Colonic mucosa (tissue), 4 donors: ENCODE measurements around the gene ADPRH. TPM values are rescaled to one million over a fixed set of nuclear protein-coding genes. Genes with fewer than 3 reads are reported as not detected.

ENCODE experiments used
- DNase-seq: peaks from one replicate; pipeline ENCODE4 v3.0.0-alpha.2; 2020
- H3K27ac ChIP-seq: fragments of 200-600 bp; one replicate; pipeline ENCODE4 v1.8.0; 2021
- H3K27me3 ChIP-seq: fragments of 200-600 bp; one replicate; pipeline ENCODE4 v1.8.0; 2021
- H3K36me3 ChIP-seq: fragments of 200-600 bp; one replicate; pipeline ENCODE4 v1.8.0; 2021
- H3K4me1 ChIP-seq: fragments of 200-600 bp; one replicate; pipeline ENCODE4 v1.8.0; 2021; ENCODE audit warnings: mild to moderate bottlenecking
- H3K4me3 ChIP-seq: fragments of 200-600 bp; one replicate; pipeline ENCODE4 v1.8.0; 2021
- H3K9ac ChIP-seq, 2 donors: one replicate each; pipeline ENCODE4 v1.7.0; 2013; ENCODE audit warnings: control low read depth in 2 of 2, low read depth in 2 of 2, low read length in 2 of 2
- H3K9me3 ChIP-seq: fragments of 200-600 bp; one replicate; pipeline ENCODE4 v1.8.0; 2021
- CTCF ChIP-seq: fragments of 200-600 bp; IDR thresholded peaks from one replicate; pipeline ENCODE4 v1.8.0; 2022; ENCODE audit warnings: antibody characterized with exemption, mild to moderate bottlenecking
- intact Hi-C: fragments of 100-400 bp; cut with DNase I; formaldehyde crosslinking; loops from one replicate; pipeline ENCODE4 v1.14.1; 2022
- total RNA-seq, 2 donors: library from RNA; stranded (reverse); fragmentation: NEBNext Ultra II Directional in 1 of 2; extraction: Animal tissue kit (Norgen Biotek cat#: 25700) in 1 of 2; gene quantifications; one replicate each; pipeline ENCODE4 v1.2.1, GENCODE V29; 2021
- donor health status: healthy.
- donor health status: DM: no; HTN: no; CAD: no.
- donor health status: DM: no; HTN: no; CAD: no.

ADPRH gene
- total RNA-seq, 2 donors from 2014 or later: 2.0 to 3.3 TPM

GRCh38 chr3:119597548-119598288 lies 18.4 kb downstream of the ADPRH start, which contains the start of gene PLA1A:
Gene PLA1A (plus strand): TSS chr3:119597885. CDS start chr3:119597914, 29 bp downstream.
- no peaks in the 10 kb centered on the region for H3K9me3 ChIP-seq
- no peaks in the 10 kb centered on the region for H3K4me1 ChIP-seq
- no peak for DNase-seq
- H3K9ac ChIP-seq: no peak within 1 kb of the TSS
- intact Hi-C loops: no loop called here
- no peaks in the 10 kb centered on the region for H3K27me3 ChIP-seq
- H3K27ac ChIP-seq: no peak within 1 kb of the TSS
- TF ChIP-seq CTCF: no peak
- H3K36me3 ChIP-seq: no peaks in the 10 kb centered on the region
- no peak within 1 kb of the TSS for H3K4me3 ChIP-seq

DNA sequence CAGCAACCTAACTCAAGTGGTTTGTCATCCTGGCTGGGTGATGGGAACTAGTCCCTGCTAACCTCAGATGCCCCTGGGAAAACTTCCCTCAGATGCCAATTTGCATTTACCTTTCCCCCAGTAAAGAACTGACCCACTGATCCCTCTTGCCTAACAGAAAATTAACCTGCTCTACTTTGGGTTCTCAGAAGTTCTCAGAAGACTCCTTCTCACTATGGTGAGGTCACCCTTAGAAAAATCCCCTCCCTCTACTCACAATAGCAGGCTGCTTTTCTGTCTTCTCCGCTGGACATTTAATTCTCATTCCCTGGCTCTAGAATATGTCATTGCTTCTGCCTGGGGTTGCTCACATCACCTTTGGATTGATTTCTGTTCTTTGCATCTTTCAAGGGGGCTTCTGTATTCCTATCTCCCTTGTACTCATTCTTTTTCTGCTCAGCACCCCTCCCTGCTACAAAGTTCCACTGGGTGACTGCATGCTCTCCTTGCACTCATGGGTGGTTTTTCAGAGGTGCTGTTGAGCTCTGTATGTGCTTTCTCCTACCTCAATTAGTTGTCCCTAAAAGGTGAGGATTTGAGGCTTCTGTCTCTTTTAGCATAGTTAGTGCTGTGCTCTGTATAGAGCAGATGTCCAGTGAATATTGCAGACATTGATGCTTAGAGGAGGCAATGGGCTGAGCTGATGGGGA lies 19.3 kb downstream of the ADPRH start:
- H3K4me3 ChIP-seq: no peak overlapping the region
- no peaks in the 10 kb centered on the region for H3K9me3 ChIP-seq
- no peak for DNase-seq
- no peak overlapping the region for H3K27ac ChIP-seq
- no peaks in the 10 kb centered on the region for H3K36me3 ChIP-seq
- no peak overlapping the region for H3K9ac ChIP-seq
- intact Hi-C loops: no loop called here
- no peak for TF ChIP-seq CTCF
- no peaks in the 10 kb centered on the region for H3K4me1 ChIP-seq
- H3K27me3 ChIP-seq: no peaks in the 10 kb centered on the region

DNA sequence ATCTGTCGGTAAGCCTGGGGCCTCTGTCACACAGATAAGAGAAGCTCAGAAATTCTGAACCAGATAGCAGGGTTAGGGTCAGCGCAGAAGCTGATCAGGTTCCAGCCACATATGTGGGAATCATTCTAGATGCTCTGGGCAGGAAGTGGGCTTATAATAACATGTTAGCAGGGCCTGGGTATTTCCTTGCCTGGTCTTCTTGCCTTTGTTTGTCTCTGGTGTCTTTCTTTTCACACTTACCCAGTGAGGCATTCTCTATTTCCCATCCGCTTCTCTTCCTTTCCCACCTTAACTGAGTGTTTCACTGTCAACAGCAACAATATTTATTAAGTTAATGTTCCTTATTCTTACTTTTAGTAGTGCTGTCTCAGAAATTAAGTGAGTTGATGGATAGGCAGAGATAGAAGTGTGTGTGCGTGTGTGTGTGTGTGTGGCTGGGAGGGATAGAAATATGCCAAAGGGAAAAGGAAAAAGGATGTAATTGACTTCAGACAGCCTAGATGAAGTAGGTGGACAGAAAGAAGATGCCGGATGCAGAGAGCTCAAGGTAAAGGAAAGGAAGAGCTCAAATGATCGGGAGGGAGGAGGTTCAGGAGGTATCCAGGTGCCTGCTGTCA lies 20.4 kb downstream of the ADPRH start:
- H3K9ac ChIP-seq: no peak overlapping the region
- intact Hi-C loops: no loop called here
- no peak for DNase-seq

DNA sequence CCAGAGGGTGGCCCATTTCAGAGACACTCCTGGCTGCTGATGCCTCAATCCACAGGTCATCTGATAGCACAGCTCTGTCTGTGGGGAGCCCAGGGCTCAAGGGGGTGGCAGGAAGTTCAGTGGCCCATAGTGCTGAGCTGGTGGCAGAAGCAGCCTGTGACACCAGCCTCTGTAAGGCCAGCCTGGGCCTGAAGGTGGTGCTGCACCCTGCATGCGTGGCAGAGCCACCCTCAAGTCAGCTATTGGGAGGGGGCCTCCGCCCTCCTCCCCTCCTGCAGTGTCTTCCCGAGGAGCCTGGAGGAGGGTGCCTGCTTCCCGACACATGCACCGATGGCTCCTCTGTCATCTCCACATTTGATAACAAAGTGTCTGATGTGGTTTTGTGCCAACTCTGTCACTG lies 21.4 kb downstream of the ADPRH start:
- Histone ChIP-seq H3K27me3 (no peaks in the 10 kb centered on the region), H3K27ac (no peak overlapping the region), H3K9ac (no peak overlapping the region), H3K9me3 (no peaks in the 10 kb centered on the region), H3K36me3 (no peaks in the 10 kb centered on the region), H3K4me3 (no peak overlapping the region), H3K4me1 (no peaks in the 10 kb centered on the region)
- peak; percentile 25 for TF ChIP-seq CTCF
- DNase-seq: no peak
- intact Hi-C loops: no loop called here

More for the DNA sequence above, 20.4 kb downstream of the ADPRH start:
- Histone ChIP-seq H3K4me3 (no peak overlapping the region), H3K9me3 (no peaks in the 10 kb centered on the region), H3K27ac (no peak overlapping the region), H3K36me3 (no peaks in the 10 kb centered on the region), H3K27me3 (no peaks in the 10 kb centered on the region), H3K4me1 (no peaks in the 10 kb centered on the region)
- TF ChIP-seq CTCF: no peak

GRCh38 chr3:119601154-119601553 lies 21.9 kb downstream of the ADPRH start:
- no peak for DNase-seq
- intact Hi-C loops: no loop called here
- H3K36me3 ChIP-seq: no peaks in the 10 kb centered on the region
- H3K27me3 ChIP-seq: no peaks in the 10 kb centered on the region
- H3K4me1 ChIP-seq: no peaks in the 10 kb centered on the region
- no peak overlapping the region for H3K4me3 ChIP-seq
- no peak overlapping the region for H3K9ac ChIP-seq
- H3K27ac ChIP-seq: no peak overlapping the region
- H3K9me3 ChIP-seq: no peaks in the 10 kb centered on the region
- no peak for TF ChIP-seq CTCF
